ENCODE results near the gene ZNF503.

The ZNF503 gene

DNA sequence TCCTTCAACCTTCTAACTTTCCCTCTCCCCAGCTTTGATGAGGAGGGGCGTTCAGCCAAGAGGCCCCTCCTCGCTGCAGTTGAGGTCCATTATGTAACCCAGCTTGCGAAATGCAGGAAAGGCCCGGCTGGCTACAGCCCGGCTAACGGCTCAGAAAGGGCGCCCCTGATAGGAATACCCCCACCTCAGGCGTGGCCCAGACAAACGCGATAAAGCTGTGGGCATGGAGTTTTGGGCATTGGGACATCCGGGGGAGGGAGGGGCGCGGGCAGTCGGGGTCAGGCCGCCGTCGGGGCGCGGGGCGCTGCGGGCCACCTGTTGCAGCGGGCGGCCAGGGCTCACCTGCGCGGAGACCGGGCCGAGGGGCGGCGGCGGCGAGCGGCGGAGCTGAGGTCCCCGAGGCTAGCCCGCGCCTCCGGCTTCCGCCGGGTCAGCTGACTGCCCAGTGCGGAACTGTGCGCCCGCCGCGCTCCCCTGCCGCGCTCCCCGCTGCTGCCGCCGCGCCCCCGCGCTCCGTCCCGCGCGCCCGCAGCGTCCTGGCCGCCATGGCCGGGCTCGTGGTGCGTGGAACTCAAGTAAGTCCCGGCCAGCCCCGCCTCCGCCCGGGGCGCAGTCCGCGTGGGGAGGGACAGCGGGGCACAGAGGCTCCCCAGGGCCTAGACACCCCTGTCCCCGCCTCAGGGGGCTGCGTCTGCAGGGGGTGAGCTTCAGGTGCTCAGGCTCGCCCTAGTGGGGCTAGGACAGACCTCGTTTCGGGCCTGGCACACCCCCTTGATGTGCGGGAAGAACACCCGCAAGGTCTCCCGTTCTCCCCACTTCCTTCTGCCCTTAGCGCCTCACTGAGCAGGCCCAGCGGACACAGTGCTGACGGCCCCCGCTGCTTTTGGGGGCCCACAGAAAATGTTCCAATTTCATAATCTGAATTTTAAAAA, 29.9 kb upstream of the ZNF503 start, which contains the start of gene LRMDA:
TSS of gene LRMDA (plus strand) at position 445 of the 932 bp plus-strand sequence.
- DNase-seq, result no peak

GRCh38 chr10:75430000-75430763, 28.6 kb upstream of the ZNF503 start:
- peak; percentile 10 to 44 for DNase-seq

DNA sequence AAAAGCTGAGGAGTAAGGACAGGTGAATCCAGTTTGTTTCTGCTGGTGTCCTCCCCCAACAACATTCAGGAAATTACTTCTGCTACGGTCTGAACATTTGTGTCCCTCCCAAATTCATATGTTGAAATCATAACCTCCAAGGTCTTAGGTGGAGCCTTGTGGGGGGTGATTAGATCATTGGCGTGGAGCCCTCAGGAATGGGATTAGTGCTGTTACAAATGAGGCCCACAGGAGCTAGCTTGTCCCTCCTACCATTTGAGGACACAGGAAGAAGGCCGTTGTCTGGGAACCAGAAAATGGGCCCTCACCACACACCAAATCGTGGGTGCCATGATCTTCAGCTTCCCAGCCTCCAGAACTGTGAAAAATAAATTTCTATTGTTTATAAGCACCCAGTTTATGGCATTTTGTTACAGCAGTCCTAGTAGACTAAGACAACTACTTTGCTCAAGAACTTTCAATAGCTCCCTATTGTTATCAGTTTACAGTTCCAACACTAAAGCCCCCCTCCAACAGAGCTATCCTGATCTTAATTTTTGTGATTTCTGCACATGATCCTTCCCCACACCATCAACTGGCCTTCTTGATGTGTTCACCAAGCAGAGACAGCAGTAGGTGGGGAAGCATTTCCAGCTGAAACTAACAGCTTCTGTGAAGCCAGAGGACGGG, 27.7 kb upstream of the ZNF503 start:
- no peak for DNase-seq

GRCh38 chr10:75428434-75429158, 27.0 kb upstream of the ZNF503 start:
- DNase-seq, result no peak

DNA sequence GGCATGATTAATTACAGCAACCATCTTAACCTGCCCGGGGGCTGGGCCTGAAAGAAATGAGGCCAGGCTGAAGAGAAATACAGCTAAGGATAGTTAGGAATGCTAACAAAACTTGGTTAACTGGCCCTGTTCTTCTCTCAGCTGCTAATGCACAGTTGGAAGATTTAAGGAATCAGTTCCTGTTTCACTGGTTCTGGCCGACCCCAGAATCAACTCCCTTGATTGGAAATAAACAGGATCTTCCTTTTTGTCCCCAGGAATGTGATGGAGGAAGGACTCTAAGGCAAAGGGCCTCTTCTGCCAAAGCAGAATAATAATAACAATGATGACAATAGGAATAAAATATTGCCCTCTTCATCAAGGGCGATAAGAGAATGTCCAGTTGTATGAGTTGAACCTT, 26.4 kb upstream of the ZNF503 start:
- no peak for DNase-seq

GRCh38 chr10:75426880-75427279, 25.3 kb upstream of the ZNF503 start:
- no peak for DNase-seq

- DNase-seq, result no peak
These were observed 23.9 kb upstream of the ZNF503 start for GRCh38 chr10:75425291-75426079.

DNA sequence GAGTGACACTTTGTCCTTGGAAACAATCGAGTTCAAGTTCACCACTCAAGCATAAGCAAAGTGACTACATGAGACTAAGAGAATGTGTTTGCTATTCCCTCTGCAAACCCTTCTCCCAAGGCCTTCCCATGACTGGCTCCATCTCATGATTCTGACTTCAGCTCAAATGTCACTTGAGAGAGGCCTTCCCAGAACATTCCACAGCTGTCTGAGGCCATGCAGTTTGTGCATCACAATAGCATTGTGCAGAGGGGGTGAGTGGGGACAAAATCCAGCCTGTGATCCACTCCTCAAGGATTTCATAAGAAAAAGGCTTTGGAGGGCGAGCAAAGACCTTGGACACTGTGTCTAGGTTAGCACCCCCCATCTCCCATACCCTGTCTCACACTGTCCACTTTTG, 23.0 kb upstream of the ZNF503 start:
- DNase-seq, result no peak

GRCh38 chr10:75422913-75423312, 21.3 kb upstream of the ZNF503 start:
- no peak for DNase-seq

- no peak for DNase-seq
These were observed 17.1 kb upstream of the ZNF503 start for GRCh38 chr10:75418712-75419111.

- DNase-seq, result no peak
These were observed 16.7 kb upstream of the ZNF503 start for GRCh38 chr10:75418293-75418692.

- no peak for DNase-seq
These were observed 16.0 kb upstream of the ZNF503 start for GRCh38 chr10:75417522-75417927.

GRCh38 chr10:75414527-75414926, 13.0 kb upstream of the ZNF503 start:
- DNase-seq, result no peak

- DNase-seq, result no peak
These were observed 8.8 kb upstream of the ZNF503 start for GRCh38 chr10:75410132-75411005.

DNA sequence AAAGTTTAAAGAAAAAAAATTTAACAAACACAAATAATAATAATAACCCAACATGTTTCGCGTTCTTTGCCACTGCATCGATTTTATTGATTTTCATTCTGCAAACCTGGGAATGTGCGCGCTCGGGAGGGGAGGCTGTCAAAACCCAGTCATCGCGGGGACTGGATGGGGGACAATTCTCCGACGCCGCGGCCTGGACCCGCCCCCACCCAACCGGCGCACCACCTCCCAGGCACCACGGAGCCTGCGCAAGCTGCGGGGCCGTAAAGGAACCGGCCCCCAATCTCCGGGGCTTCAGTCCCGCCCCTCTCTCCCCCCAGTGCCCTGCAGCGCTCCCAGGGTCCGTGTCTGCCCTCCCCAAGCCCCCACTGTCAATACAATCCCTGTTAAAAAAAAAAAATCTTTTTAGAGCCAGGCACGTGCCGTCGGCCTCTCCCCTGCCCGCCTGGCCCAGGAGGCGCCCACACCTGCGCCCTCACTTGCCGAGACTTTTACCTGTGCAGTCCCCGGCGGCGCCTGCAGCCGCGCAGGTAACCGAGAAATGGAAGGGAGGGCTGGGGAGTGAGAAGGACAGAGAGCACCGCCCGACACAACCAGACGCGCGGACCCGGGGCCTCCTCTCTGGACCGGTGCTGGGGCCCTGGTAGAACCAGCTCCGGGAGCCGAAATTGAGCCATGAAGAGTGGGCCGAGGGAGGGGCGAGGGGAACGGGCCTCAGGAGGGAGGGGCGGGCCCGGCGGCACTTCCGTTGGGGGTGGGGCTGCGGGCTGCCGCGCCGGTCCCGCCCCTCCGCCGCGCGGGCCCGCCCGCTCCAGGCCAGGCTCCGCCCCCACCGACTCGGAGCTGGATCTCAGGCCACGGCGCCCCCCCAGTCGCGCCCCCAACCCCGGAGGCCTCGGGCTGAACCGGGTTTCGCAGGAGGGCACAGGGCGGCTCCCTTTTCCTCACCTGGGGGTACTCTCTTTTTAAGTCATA, 7.6 kb upstream of the ZNF503 start:
- DNase-seq, result peak in 1 of 2 donors; percentile 26

DNA sequence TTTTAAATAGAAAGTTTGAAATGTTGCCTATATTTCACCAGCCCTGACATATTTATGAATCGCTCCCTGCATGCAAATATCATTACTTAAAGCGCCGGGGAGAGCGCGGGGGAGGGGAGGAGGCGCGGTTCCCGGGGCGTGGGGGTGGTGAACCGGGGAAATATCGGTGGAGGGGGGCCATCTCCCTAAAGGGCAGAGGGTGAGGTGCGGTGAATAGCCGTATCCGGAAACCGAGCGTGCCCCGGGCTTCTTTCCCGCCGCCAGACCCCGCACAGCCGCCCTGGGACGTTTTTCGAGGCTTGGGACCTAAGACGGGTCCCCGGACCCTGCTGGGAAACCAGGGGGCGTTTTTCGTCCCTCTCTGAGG, 6.9 kb upstream of the ZNF503 start:
- no peak for DNase-seq

DNA sequence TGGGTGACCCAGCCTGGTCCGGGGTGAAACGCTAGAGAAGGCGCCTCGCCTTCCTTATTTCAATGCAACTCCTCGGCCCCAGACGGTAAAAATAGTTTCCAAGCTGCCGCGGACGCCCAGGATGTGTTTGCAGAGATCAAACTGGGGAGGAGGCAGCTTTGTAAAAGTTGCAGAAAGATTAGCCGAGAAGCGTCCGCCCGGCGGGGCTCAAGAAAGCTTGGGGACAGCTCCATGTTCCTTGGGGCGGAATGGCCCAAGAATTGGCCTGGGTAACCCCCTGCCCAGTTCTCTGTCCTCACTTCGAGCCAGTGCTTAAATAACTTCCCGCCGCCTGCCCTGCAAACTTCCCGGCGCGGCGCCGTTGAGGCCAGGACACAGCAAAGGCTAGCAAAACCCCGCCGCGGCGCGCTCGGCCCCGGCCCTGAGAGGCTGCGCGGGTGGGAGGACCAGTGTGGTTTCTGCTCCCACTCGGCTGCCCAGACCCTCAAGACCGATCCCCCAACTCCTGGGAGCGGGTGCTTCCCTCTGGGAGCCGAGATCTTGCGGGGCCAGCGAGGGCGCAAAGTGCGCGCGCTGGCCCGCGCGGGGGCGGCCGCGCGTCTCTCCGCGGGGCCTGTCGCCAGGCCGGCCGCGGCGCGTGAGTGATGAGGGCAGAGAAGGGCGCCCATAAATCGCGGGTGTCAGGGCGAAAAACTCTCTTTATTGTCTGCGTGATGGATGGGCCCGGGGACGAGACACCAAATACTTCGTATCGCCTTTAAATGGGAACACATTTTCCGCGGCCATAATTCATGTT, 6.3 kb upstream of the ZNF503 start:
- DNase-seq, result no peak

GRCh38 chr10:75407224-75407712, 5.7 kb upstream of the ZNF503 start:
- DNase-seq, result no peak
